HG03135 (cell line): Measurements from ENCODE around the gene CTIF.

Source experiments
- ATAC-seq: cut with Tn5 transposase; IDR thresholded peaks from one replicate; pipeline ENCODE4 v1.9.1; 2021; ENCODE audit warnings: mild to moderate bottlenecking, moderate library complexity; ENCODE audit not compliant: unreplicated experiment

Gene CTIF

DNA sequence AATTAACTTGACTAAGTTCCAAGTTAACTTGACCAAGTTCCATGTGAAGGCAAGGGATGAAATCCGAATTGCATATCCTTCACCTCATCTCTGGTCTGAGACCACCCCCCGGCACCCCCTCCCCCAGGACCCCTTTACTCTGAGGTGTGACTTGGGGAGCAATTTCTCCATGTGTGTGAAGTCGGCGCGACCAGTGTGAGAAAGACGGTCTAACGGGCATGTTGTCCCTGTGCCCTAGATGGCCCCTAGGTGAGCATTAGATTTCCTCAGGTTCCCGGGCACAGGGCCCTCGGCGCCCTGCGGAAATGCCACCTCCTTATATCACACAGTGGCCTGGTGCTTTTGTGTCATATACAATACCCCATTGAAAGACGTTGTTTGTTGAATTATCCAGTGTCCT, 137.1 kb downstream of the CTIF start:
- no peak for ATAC-seq

DNA sequence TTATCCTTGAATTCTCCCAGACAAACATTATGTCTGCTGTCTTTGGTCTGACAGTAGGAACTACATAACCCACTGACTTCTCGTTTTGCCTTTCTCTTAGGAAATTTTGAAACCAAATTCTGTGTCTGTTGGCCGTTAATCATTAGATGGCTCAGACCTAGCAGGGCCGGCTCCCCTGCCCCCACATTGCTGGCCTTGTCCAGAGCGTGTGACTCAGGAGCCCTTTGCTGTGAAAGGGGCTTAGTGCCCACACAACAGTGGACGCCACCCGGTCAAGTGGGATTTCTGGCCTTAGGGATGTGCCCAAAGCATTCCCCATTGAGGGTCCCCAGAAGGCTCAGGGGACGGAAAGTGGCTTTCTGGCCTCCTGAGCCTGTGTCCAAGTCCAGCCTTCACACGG, 137.5 kb downstream of the CTIF start:
- ATAC-seq, result no peak

DNA sequence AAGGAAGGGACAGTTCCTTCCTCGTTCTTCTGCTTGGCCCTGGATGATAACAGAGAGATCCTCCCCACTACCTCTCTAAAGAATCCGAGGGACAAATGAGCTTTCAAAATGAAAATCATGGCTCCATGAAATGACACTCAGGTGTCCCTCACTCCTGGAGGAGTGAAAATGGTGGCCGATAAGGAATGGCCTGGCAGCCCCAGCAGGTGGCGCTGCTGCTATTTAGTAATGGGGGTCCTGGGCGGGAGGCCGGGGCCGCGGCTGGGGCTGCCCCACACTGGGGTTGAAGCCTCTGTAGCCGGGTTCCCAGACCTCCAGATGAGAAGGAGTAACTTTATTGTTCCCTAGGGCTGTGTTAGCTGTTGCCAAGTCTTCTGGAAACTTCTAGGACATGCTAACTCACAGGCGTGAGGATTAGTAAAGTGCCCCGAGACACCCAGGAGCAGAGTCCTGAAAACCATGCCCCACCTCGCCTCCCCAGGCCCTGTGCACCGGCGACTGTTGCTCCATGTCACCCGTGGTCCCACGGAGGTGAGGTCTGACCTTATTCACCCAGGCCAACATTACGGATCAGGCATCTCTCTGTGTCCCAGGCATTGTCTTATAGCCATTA, 138.0 kb downstream of the CTIF start:
- ATAC-seq, result no peak

DNA sequence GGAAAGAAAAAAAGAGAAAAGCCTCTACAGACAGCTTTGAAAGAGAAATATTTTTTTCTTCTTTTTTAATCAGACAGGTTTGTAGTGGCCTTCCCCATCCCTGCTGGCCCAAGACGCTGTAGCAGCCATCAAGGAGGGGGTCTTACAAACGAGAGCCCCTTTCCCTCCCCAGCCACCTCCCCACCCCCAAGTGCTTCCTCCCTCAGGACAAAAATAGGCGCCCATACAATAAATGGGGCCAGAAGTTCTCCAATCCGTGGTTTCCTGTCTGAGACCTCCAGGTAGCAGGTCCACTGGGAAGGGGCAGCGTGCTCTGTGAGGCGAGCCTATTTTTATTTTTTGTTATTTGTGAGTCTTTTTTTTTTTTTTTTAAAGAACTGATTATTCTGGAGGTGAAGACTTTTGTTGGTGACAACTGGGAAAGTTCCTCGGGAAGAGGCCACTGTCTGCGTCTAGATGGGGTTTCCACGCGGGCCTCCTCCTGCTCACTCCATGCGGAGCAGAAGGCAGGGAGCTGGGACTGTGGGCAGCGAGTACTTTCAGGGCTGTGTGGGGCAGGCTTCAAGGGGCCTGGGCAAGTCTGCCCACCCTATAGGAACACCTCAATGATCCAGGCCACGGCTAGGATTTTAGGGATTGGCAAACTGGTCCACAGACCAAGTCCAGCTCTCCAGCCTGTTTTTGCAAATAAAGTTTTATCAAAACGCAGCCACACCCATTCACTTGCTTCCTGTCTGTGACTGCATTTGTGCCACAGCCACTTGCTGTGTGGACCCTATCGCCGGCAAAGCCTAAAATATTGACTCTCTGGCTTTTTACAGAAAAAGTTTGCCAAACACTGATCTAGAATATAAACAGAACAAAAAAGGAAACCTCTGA, 139.6 kb downstream of the CTIF start:
- no peak for ATAC-seq

DNA sequence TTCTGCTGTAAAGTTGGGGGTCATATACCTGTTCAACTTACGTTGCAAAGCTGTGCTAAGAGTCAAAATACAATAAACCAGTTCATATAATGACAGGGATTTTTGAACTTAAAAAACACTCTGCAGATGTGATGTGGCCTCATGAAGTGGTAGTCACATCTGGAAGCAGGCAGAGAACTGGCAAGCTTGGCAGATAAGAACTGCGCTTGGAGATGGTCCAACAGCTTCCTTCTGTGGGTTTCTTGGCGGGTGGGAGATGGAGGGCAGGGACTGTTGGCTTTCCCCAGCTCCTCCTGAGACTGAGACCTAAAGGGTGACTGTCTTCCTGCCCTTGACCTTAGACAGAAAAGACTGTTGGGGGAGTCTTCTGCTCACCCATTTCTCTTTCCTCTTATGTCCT, 140.4 kb downstream of the CTIF start:
- ATAC-seq, result no peak

DNA sequence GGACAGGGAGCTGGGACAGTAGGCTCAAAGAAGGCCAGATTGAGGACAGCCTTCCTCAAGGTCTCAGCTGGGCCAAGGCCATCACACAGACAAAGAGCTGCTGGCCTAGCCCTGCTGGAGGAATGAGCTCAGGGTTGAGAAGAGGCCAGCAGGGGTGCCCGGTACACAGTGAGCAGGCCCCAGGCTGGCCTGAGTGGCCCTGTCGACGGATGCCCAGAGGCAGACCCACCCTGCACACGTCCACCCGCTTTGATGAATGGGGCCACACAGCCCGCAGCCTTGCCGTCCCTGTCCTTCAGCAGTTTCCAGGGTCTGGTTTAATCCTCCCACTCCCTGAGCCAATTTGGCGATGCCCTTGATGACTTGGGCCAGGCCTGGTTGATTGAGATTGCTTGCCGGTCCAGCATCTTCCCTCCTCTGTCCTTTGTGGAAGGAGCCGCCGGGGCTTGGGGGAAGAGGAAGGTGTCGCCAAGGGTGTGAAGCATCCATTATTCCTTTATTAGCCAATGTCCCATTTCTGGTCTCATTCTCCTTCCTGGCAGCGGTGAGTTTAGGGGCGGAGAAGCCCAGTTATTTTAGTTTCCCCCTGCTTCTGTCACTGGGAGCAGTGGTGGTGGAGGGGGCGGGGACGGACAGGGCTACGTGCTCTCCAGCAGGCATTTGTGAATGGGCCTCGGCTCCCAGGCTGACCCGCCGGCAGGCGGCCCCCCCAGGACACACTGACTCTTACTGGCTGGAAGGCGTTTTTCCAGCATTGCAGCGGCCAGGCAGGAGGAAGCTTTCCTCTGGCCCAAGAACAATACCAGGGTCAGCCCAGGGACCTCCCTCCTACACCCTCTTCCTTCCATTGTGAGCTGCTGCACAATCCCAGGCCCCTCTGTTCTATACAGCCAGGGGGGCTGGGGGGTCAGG, 141.8 kb downstream of the CTIF start:
- no peak for ATAC-seq

DNA sequence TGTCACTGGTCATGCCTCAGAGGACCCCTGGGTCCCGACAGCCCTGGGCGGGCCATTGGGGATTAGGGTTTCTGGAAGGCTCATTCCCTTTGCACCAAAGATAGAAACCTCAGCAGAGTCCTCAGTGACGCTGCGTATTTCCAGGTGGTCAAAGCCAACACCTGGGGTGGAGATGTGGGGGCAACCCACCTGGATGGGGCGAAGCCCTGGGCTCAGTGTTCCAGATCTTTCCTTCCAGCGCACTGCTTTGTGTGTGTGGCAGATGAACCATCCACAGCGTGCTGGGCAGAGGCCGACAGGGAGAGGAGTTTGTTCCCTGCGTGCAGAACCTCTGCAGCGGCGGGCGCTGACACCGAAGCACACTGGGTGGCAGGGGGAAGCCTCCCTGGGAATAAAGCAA, 143.9 kb downstream of the CTIF start:
- ATAC-seq, result no peak

DNA sequence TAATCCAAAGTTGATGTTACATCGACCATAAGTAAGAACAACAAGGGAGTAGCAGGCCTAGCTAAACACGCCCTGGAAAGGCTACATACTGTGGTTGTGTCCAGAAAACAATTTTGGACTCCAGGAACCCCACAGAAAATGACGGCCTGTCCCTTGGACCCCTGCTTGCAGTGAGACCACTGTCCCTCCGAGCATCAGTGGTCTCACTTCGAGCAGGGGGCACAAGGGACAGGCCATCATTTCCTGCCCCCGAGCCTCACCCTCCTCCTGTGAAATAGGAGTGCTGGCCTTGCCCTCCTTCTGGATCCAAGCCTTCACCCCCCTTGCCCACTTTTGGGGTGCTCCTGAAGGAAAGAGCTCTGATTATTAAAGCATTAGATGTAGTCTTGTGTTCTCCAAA, 144.4 kb downstream of the CTIF start:
- no peak for ATAC-seq

DNA sequence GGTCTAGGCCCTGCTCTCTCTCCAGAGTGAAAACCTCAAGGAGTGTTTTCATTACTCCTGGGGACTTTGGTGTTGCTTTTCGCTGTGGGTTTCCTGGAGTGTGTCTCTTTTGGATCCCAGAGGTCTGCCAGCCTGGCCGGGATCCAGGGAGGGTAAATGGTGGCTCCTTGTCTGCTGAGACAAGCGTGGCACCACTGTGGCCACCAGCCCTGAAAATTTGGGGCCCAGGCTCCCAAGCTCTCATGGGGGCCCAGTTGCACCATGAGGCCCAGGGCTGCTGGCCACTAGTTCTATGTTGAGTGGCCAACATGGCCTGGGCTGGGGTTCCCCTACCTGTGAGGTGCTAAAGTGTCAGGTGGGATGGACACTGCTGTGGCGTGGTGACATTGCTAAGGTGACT, 144.8 kb downstream of the CTIF start:
- ATAC-seq, result no peak

DNA sequence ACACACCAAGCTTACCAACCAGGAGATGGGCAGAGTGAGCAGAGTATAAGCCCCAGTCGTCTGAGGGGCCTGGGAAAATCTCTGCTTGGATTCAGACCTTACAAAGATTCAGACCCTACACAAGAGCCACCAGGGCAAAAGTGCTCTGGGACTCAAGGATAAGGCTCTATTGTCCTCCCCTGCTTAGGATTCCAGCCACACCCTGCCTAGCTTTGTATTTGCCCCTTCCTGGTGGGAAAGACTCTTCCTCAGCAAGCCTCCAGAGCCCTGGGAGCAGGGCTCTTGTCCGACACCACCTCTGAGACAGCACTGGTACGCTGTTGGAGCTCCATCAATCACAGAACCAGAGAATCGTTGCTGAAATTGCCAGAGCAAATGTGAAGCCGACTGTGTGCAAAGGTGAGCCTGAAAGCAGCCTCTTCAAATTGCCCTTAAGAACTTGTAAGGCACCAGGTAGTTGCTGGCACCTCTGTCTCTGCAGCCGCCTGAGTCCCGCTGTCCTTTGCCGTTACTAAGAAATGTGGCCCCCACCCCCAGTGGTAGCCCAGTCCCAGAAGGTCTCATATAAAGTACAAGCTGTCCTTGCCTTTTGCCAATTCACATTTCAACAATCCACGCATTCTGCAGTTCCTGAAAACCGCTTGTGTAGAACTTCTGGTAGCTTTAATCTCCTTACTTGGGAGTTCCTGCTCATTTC, 148.7 kb downstream of the CTIF start:
- no peak for ATAC-seq

DNA sequence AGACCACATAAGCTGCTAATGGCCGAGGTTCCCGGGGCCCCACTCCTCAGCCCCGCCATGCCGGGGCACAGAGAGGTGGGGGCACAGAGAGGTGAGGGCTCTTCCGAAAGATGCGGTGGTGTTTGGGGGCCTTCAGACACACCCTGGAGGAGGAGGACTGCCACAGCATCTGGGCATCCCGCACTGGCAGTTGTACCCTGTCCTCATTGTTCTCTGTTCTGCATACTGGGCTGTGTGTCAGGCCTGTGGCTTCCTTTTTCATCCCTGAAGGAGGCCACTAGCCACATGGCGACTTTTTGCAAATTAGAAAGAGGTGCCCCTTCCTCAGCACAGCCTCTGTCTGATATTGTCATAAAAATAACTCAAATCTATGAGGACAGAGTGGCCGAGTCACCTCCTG, 150.1 kb downstream of the CTIF start:
- no peak for ATAC-seq

DNA sequence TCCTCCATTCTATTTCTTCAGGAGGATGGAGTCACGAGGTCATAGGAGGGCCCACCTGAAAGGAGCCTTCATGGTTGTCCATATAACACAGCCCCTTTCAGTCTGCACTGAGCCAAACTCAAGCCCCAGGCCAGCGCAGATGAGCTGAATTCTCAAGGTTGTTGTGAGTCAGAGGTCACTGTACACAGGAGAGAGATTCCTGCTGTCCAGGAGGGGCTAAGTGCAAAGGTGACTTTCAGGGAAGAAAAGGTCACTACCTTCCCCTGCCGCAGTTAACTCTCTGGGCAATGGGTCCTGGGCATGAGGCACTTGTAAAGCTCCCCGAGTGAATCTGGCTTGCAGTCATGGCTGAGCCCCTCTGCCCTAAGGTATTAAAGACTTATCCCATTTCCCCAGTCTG, 150.7 kb downstream of the CTIF start:
- ATAC-seq, result no peak

DNA sequence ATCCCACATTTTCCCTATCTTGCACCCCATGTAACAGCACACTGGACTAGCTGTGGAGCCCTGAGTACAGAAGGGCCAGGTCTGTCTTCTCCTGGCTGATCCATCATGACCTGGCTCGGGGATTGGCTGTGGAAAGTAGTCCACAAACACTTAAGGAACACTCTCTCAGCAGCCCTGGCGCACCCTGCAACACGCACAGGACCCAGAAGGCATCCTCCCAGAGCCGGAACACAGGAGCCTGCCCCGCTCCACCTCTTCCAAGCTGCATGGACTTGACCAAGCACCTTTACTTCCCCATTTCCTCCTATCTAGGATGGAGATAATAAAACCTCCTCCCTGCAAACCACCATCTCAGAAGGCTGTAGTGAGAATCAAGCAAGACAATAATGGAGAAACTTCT, 151.7 kb downstream of the CTIF start:
- no peak for ATAC-seq

DNA sequence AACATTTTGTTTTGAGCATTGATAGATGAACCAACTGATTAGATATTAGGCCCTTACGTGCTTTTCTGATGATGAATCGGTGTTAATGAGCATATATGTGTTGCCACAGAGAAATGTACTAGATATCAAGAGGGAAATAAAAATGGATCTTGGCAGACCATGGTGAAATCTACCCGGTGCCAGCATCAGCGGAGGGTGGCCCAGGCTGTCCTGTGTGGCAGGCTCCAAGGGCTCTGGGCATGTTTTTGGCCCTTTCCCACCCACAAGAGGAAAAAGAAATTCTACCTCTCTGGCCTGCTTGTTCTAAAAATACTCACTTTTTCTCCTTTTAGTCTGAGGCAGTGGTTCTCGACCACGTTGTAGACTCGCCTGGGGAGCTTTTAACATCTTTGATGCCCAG, 154.2 kb downstream of the CTIF start:
- ATAC-seq, result no peak

DNA sequence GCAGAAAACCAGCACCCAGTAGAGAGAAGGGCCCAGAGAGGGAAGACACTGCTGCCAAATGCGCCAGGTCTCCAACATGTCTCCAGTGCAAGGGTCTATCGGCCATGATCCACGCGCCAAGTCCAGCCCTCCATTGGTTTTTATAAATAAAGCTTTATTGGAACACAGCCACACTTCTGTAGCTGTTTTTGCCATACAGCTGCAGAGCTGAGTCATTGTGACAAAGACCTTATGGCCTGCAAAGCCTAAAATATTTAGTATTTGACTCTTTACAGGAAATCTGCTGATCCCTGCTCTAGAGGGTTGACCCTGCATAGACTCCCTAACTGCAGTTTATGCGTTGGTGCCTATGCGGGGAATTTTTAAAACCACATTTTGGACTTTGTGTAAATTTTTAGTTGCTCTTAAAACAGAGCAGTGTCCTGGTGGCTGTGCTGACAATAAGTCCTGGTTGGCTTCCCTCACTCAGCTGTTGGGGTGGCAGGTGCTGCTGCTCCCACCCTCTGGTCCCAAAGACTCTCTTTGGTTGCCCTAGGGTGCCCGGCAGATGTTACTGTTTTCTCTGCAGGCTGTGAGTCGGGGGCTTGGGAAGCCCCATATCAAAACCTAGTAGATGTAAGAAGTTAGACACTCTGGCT, 154.9 kb downstream of the CTIF start:
- ATAC-seq, result no peak

DNA sequence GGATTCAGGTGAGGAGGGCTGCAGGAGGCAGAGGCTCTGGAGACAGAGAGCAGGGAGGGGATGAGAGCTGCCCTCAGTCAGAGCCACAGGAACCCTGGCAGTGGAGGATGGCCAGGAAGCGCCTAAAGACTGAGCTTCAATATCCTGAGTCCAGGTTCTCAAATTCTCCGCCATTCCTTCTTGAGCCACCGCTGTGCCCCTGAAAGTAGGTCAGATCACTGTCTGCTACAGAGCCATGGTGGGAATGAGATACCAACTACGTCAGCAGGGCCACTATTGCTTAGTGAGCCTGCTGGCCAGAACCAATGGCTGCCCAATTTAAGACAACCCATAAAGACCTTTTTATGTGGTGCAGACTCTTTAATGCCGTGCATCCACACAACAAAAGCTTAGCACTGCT, 155.5 kb downstream of the CTIF start:
- no peak for ATAC-seq

DNA sequence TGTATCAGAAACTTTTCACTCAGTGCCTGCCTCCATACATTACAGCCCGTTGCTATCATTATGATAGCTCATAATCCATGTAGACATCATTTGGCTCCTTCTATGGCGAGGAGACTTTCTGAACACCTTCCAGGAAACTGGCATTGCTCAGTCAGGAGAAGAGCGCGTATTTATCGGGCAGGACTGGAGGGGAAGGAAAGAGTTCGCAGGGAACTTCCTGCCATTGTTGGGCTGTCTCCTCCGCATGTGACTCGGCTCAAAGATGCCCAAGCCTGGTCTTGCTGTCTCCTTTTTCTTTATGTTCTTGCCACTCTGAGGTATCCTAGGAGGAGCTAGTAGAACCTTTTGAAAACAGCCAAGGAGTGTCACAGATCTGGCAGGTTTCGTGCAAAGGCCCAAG, 156.8 kb downstream of the CTIF start:
- no peak for ATAC-seq

DNA sequence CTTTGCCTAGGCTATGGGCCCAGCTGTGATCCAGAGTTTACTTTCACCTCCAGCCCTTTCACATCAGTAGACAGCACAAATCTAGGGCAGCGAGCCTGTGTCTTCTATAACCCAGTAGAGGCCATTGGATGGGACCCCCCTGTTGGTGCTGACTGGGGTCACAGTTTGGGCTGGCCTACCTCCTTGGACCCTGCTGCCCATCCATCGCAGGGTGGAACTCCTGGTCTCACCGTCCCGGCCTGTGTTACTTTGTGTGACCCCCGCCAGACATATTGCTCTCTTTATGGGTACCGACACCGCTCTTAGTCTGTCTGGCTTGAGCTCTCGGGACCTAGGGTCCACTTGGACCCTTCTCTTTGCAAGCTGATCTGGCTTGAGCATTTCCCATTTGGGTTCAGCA, 157.4 kb downstream of the CTIF start:
- no peak for ATAC-seq

DNA sequence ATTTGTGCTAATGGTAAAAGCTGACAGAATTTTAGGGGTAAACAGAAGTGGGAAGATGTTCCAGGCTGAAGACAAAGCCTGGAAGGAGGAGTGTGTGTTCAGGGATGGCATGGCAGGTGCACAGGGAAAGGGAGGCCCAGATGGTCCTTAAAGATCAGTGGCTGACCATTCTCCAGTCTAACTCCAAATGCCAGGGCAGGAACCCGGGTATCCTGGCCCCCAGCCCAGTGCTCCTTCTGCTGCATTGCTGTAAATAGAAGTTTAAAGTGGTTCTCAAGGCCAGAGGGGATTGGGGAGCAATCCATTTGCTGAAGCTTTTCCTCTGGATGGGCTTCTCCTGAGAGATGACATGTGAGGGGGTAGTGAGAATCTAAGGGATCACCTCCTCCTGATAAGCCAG, 158.6 kb downstream of the CTIF start:
- no peak for ATAC-seq

DNA sequence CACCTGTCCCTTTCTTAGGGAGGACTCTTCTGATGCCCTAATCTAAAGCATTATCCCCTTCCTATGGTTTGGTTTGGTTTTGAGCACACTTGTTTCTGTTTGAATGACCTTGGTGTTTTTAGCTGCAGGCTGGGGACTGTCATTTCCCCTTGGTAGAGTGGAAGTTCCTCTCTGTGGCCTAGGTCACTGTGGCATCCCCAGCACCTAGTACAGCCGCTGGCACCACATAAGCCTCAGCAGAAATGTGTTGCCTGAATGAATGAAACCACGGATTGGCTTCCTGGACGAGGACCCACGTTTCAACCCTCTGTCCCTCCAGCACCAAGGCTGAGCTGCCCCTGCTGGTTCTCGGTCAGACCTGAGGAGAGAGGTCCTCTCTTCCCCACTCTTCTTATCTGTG, 159.9 kb downstream of the CTIF start:
- ATAC-seq, result no peak

DNA sequence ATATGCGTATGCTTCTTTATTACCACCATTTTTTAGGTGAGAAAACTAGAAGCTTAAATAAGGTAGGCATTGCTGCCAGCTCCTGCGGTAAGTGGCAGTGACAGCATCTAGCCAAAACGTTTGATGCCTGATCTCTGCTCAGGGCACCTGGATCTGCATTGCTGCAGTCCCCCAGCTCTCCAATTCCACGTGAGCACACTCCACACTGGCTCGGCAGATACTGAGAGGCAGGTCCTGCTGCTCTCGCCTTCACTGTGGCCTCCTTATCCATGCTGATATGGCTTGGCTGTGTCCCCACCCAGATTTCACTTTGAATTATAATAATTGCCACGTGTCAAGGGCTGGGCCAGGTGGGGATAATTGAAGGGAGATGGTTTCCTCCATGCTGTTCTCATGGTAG, 160.9 kb downstream of the CTIF start:
- ATAC-seq, result no peak
